GM18867 (cell line): Measurements from ENCODE around the gene GSDME.
"Not testable (repeated sequence)": the region's sequence is repeated elsewhere in the genome, so short reads cannot be mapped to it uniquely, and the experiment has no call there.

Experiments
- ATAC-seq: cut with Tn5 transposase; IDR thresholded peaks from one replicate; pipeline ENCODE4 v1.9.1; 2021; ENCODE audit warnings: mild to moderate bottlenecking, moderate library complexity; ENCODE audit not compliant: unreplicated experiment

Gene GSDME

GRCh38 chr7:24742506-24743162, 14.6 kb downstream of the GSDME start:
- ATAC-seq = no peak

GRCh38 chr7:24741679-24742505, 15.4 kb downstream of the GSDME start:
- ATAC-seq = no peak

- ATAC-seq = no peak
These were observed 16.4 kb downstream of the GSDME start for GRCh38 chr7:24740871-24741270.

- no peak for ATAC-seq
These were observed 18.0 kb downstream of the GSDME start for GRCh38 chr7:24739306-24739705.

- ATAC-seq = no peak
These were observed 18.7 kb downstream of the GSDME start for GRCh38 chr7:24738577-24738976.

- ATAC-seq = no peak
These were observed 20.0 kb downstream of the GSDME start for GRCh38 chr7:24737281-24737680.

- ATAC-seq = not testable (repeated sequence)
These were observed 21.7 kb downstream of the GSDME start for GRCh38 chr7:24735594-24735993.

- no peak for ATAC-seq
These were observed 23.0 kb downstream of the GSDME start for GRCh38 chr7:24734306-24734705.

GRCh38 chr7:24733414-24734060, 23.7 kb downstream of the GSDME start:
- ATAC-seq = peak; percentile 10

GRCh38 chr7:24732646-24733413, 24.4 kb downstream of the GSDME start:
- ATAC-seq = peak; percentile 80

GRCh38 chr7:24731313-24731712, 26.0 kb downstream of the GSDME start:
- no peak for ATAC-seq

- no peak for ATAC-seq
These were observed 27.3 kb downstream of the GSDME start for GRCh38 chr7:24730018-24730369.

GRCh38 chr7:24729365-24730017, 27.8 kb downstream of the GSDME start:
- no peak for ATAC-seq

GRCh38 chr7:24728503-24729364, 28.5 kb downstream of the GSDME start:
- no peak for ATAC-seq

GRCh38 chr7:24728121-24728500, 29.2 kb downstream of the GSDME start:
- no peak for ATAC-seq

GRCh38 chr7:24727154-24728120, 29.8 kb downstream of the GSDME start:
- ATAC-seq = peak; percentile 82

- ATAC-seq = no peak
These were observed 31.6 kb downstream of the GSDME start for GRCh38 chr7:24725554-24726241.
